Stomach (tissue), 4 donors: ENCODE results near the gene FBF1.

Source experiments
- EP300 ChIP-seq: sonication (generic); formaldehyde crosslinking; IDR thresholded peaks from one replicate; pipeline ENCODE4 v1.6.1; 2017; ENCODE audit warnings: antibody characterized with exemption
- POLR2A ChIP-seq, 4 donors: fragments of 450-650 bp; IDR thresholded peaks; one replicate each; pipeline ENCODE4 v1.6.1; 2016; ENCODE audit warnings: antibody characterized with exemption in 4 of 4, control low read depth in 2 of 4, mild to moderate bottlenecking in 1 of 4, moderate library complexity in 1 of 4
- POLR2AphosphoS5 ChIP-seq, 3 donors: sonication (generic); formaldehyde crosslinking; IDR thresholded peaks; one replicate each; pipeline ENCODE4 v1.6.1; 2016; ENCODE audit warnings: antibody characterized with exemption in 3 of 3
- TF ChIP-seq, protein P1 (sequence below), 7 experiments: fragments of 450-650 bp in 4 of 7; fragments of 200-600 bp in 3 of 7; sonication (generic) in 3 of 7; IDR thresholded peaks; one replicate each; pipeline ENCODE4 v1.5.1; 2016 to 2019; ENCODE audit warnings: antibody characterized with exemption in 7 of 7, control low read depth in 2 of 7, mild to moderate bottlenecking in 1 of 7

DNA sequence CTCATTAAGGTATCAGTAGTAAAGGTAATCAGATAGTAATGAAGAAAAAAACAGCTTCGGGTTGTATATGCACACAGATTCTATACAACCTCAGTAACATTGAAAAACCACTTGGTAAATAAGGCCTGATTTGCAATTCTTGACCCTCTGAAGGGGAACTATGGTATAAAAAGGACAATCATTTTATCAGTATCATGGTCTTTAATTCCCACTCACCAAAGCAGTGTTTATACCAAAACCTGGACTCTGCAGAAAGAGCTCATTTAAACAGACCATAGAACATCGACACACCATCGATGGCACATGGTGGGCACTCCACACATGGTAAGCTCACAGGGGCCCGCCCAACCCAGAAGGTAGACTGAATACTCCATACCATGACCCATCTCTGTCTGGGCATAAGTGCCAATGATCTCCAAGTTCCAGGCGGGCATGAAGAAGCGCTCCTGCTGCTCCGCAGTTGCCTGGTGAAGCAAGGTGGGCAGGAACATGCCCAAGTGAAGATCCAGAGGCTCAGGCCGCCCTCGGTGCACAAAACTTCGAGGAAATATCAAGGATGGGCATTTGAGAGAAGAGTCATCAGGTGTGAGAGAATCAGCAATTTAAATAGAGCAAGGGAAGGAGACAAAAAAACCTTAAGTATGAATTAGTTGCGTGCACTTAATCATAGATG, 19.1 kb upstream of the FBF1 start:
- TF ChIP-seq, protein P1, sequence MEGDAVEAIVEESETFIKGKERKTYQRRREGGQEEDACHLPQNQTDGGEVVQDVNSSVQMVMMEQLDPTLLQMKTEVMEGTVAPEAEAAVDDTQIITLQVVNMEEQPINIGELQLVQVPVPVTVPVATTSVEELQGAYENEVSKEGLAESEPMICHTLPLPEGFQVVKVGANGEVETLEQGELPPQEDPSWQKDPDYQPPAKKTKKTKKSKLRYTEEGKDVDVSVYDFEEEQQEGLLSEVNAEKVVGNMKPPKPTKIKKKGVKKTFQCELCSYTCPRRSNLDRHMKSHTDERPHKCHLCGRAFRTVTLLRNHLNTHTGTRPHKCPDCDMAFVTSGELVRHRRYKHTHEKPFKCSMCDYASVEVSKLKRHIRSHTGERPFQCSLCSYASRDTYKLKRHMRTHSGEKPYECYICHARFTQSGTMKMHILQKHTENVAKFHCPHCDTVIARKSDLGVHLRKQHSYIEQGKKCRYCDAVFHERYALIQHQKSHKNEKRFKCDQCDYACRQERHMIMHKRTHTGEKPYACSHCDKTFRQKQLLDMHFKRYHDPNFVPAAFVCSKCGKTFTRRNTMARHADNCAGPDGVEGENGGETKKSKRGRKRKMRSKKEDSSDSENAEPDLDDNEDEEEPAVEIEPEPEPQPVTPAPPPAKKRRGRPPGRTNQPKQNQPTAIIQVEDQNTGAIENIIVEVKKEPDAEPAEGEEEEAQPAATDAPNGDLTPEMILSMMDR (IDR thresholded peaks at IDR 0.05): no peak
- TF ChIP-seq POLR2A (IDR thresholded peaks at IDR 0.05): no peak
- no peak for TF ChIP-seq POLR2AphosphoS5 (IDR thresholded peaks at IDR 0.05)
- TF ChIP-seq EP300: no peak
